Hepatocyte (in vitro differentiated cells): ENCODE data around the gene DLGAP5.

Experiments used
- EZH2 ChIP-seq: fragments of 200-600 bp; sonication (generic); IDR thresholded peaks from 2 replicates; pipeline ENCODE4 v1.6.1; 2016; ENCODE audit warnings: antibody characterized with exemption, mild to moderate bottlenecking, borderline replicate concordance
- TF ChIP-seq, protein P1 (sequence below): fragments of 200-600 bp; sonication (generic); IDR thresholded peaks from 2 replicates; pipeline ENCODE4 v1.5.1; 2016; ENCODE audit warnings: antibody characterized with exemption, mild to moderate bottlenecking; ENCODE audit not compliant: poor library complexity

- TF ChIP-seq, protein P1, sequence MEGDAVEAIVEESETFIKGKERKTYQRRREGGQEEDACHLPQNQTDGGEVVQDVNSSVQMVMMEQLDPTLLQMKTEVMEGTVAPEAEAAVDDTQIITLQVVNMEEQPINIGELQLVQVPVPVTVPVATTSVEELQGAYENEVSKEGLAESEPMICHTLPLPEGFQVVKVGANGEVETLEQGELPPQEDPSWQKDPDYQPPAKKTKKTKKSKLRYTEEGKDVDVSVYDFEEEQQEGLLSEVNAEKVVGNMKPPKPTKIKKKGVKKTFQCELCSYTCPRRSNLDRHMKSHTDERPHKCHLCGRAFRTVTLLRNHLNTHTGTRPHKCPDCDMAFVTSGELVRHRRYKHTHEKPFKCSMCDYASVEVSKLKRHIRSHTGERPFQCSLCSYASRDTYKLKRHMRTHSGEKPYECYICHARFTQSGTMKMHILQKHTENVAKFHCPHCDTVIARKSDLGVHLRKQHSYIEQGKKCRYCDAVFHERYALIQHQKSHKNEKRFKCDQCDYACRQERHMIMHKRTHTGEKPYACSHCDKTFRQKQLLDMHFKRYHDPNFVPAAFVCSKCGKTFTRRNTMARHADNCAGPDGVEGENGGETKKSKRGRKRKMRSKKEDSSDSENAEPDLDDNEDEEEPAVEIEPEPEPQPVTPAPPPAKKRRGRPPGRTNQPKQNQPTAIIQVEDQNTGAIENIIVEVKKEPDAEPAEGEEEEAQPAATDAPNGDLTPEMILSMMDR: no peak
- no peak for TF ChIP-seq EZH2
Measured at GRCh38 chr14:55142466-55142865, 48.9 kb downstream of the DLGAP5 start.
